PC-9 (cell line): ENCODE data around the gene PSD2.

Experiments
- CTCF ChIP-seq: fragments of 200-600 bp; sonication (generic); conservative IDR thresholded peaks from 2 replicates; pipeline ENCODE4 v1.6.1; 2017; ENCODE audit warnings: mixed run types, antibody characterized with exemption, mild to moderate bottlenecking, moderate library complexity
- EZH2 ChIP-seq: fragments of 200-600 bp; sonication (generic); IDR thresholded peaks from 2 replicates; pipeline ENCODE4 v1.8.0; 2017; ENCODE audit warnings: antibody characterized with exemption, low read depth

DNA sequence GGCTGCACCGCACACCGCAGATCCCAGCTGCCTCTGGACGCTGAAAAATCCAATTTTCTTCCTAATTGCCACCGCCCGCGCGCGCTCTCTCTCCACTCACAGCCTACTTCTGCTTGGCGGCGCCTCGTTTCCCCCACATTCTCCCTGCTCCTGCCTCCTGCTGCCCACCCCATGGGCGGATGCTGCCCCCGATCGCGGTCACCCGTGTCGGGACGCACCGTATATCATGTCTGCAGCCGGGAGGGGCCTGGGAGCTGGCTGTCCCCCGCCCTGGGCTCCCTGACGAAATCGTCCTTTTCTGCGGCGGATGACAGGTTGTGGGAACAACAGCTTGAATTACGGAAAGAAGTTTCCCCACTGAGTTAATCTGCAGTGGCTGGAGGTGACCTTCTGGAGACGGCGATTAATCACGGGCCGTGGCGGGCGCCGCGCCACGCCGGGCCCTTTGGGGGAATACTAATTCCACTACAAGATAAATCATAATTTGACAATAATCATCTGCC is 36.3 kb upstream of the PSD2 start:
- TF ChIP-seq CTCF (no peak), EZH2 (no peak)
